HCT116 (cell line): ENCODE data around the gene ALPL. TPM values are rescaled to one million over a fixed set of nuclear protein-coding genes. Genes with fewer than 3 reads are reported as not detected.

Experiments used
- ATAC-seq: fragments of 200-7000 bp; cut with Tn5 transposase; 2 replicates; pipeline ENCODE4 v1.9.1; 2020; ENCODE audit warnings: mild to moderate bottlenecking, moderate library complexity
- BruUV-seq: library from RNA; stranded (reverse); fragments of 400-500 nt; replicated peaks from 2 replicates; lab custom pipeline; 2021; lab: Mats Ljungman, UMichigan
- CTCF ChIA-PET: fragments of 300-600 bp; sonication (Branson Sonifier 250); formaldehyde crosslinking; loops from one replicate; lab custom pipeline; 2021; ENCODE audit warnings: antibody characterized with exemption; lab: Charles Lee
- POLR2A ChIA-PET: fragments of 300-600, 350-600 bp; sonication (Branson Sonifier 250); formaldehyde crosslinking; loops from one replicate; lab custom pipeline; 2021; ENCODE audit warnings: antibody characterized with exemption; lab: Charles Lee
- RAD21 ChIA-PET, 2 experiments: fragments of 300-600 bp; sonication (Branson Sonifier 250); formaldehyde crosslinking; loops; one replicate each; lab custom pipeline; 2023; ENCODE audit warnings: low total read pairs in 2 of 2; ENCODE audit not compliant: uncharacterized antibody in 2 of 2, unreplicated experiment in 2 of 2, low non-redundant PET in 1 of 2; lab: Charles Lee
- DNase-seq: peaks from one replicate; pipeline ENCODE4 v3.0.0-alpha.2; 2010; ENCODE audit warnings: low read depth, low spot score
- H2AFZ ChIP-seq: fragments of 200-600 bp; shearing (Covaris generic), sonication (generic); 2 replicates; pipeline ENCODE4 v1.6.1; 2017; ENCODE audit warnings: low read depth, mixed run types, mixed read lengths, antibody characterized with exemption, low read length; ENCODE audit not compliant: poor library complexity, severe bottlenecking
- H3K27ac ChIP-seq: 2 replicates; pipeline ENCODE4 v1.5.1; 2012; ENCODE audit warnings: low read depth, low read length
- H3K27me3 ChIP-seq: fragments of 200-600 bp; sonication (generic); 2 replicates; pipeline ENCODE4 v1.6.1; 2016; ENCODE audit warnings: mixed run types, low read length, mixed read lengths; ENCODE audit not compliant: insufficient read depth
- H3K36me3 ChIP-seq, 2 experiments: fragments of 200-500 bp in 1 of 2; fragments of 200-600 bp in 1 of 2; sonication (Bioruptor generic) in 1 of 2; sonication (generic) in 1 of 2; 2 replicates each; pipeline versions ENCODE4 v1.5.1 to v1.6.1; 2014 to 2016; ENCODE audit warnings: low read length in 2 of 2, inconsistent platforms in 1 of 2, mixed read lengths in 1 of 2, mixed run types in 1 of 2; ENCODE audit not compliant: insufficient read depth in 2 of 2, control insufficient read depth in 1 of 2
- H3K4me1 ChIP-seq, 2 experiments: fragments of 200-600 bp in 1 of 2; sonication (generic) in 1 of 2; 2 replicates each; pipeline versions ENCODE4 v1.5.1 to v1.6.1; 2012 to 2017; ENCODE audit warnings: low read length in 2 of 2, inconsistent platforms in 1 of 2, mild to moderate bottlenecking in 1 of 2, mixed read lengths in 1 of 2, mixed run types in 1 of 2, moderate library complexity in 1 of 2; ENCODE audit not compliant: insufficient read depth in 2 of 2, control insufficient read depth in 1 of 2
- H3K4me2 ChIP-seq: fragments of 200-600 bp; sonication (generic); 2 replicates; pipeline ENCODE4 v1.6.1; 2017; ENCODE audit warnings: mixed run types, low read length, mixed read lengths
- H3K4me3 ChIP-seq, 2 experiments: fragments of 200-600 bp in 1 of 2; sonication (generic) in 1 of 2; replicated peaks in 1 of 2; 2 replicates each; pipeline ENCODE4 v1.5.1; 2011 to 2016; ENCODE audit warnings: low read length in 2 of 2, control low read depth in 1 of 2, low read depth in 1 of 2, mild to moderate bottlenecking in 1 of 2, mixed read lengths in 1 of 2, mixed run types in 1 of 2
- H3K79me2 ChIP-seq: fragments of 200-600 bp; sonication (generic); 2 replicates; pipeline ENCODE4 v1.6.1; 2017; ENCODE audit warnings: mild to moderate bottlenecking, mixed run types, low read length, moderate library complexity, mixed read lengths; ENCODE audit not compliant: insufficient read depth
- H3K9ac ChIP-seq: fragments of 200-600 bp; sonication (generic); 2 replicates; pipeline ENCODE4 v1.6.1; 2016; ENCODE audit warnings: low read length, mixed read lengths
- H3K9me2 ChIP-seq: fragments of 200-600 bp; sonication (generic), shearing (Covaris generic); 2 replicates; pipeline ENCODE4 v1.6.1; 2017; ENCODE audit warnings: mixed run types, mild to moderate bottlenecking, moderate library complexity; ENCODE audit not compliant: insufficient read depth
- H3K9me3 ChIP-seq, 2 experiments: fragments of 200-500 bp in 1 of 2; fragments of 200-600 bp in 1 of 2; sonication (Bioruptor generic) in 1 of 2; sonication (generic) in 1 of 2; 2 replicates each; pipeline ENCODE4 v1.6.1; 2014 to 2017; ENCODE audit warnings: low read length in 2 of 2, mixed read lengths in 2 of 2, inconsistent platforms in 1 of 2, low read depth in 1 of 2, mild to moderate bottlenecking in 1 of 2, mixed run types in 1 of 2, moderate library complexity in 1 of 2; ENCODE audit not compliant: control insufficient read depth in 1 of 2, insufficient read depth in 1 of 2
- H4K20me1 ChIP-seq: fragments of 200-600 bp; sonication (generic), shearing (Covaris generic); 2 replicates; pipeline ENCODE4 v1.6.1; 2017; ENCODE audit warnings: mixed run types, mild to moderate bottlenecking, moderate library complexity; ENCODE audit not compliant: insufficient read depth
- ATF3 ChIP-seq: IDR thresholded peaks from 2 replicates; pipeline ENCODE4 v1.6.1; 2012
- CEBPB ChIP-seq: IDR thresholded peaks from 2 replicates; pipeline ENCODE4 v1.6.1; 2012; ENCODE audit warnings: low read depth
- JUND ChIP-seq: IDR thresholded peaks from 2 replicates; pipeline ENCODE4 v1.6.1; 2012
- POLR2A ChIP-seq: IDR thresholded peaks from 2 replicates; pipeline ENCODE4 v1.7.0; 2011; ENCODE audit warnings: borderline replicate concordance; ENCODE audit not compliant: insufficient read depth, insufficient read length; ENCODE audit errors: extremely low read depth
- RAD21 ChIP-seq: IDR thresholded peaks from 2 replicates; pipeline ENCODE4 v1.6.1; 2012; ENCODE audit warnings: low read depth, mild to moderate bottlenecking
- REST ChIP-seq: IDR thresholded peaks from 2 replicates; pipeline ENCODE4 v1.6.1; 2012; ENCODE audit warnings: low read depth
- SRF ChIP-seq: IDR thresholded peaks from 2 replicates; pipeline ENCODE4 v1.6.1; 2012; ENCODE audit warnings: low read depth
- ZFX ChIP-seq: fragments of 450-650 bp; IDR thresholded peaks from 2 replicates; pipeline ENCODE4 v1.6.1; 2017
- ZNF274 ChIP-seq: fragments of 200-500 bp; sonication (Bioruptor generic); IDR thresholded peaks from 2 replicates; pipeline ENCODE4 v1.6.1; 2014; ENCODE audit warnings: mild to moderate bottlenecking, low read depth, low read length, inconsistent platforms
- intact Hi-C: fragments of 100-400 bp; cut with micrococcal nuclease; formaldehyde crosslinking; loops from 2 replicates; pipeline ENCODE4 v1.10.0; 2022
- total RNA-seq: library from RNA; stranded (reverse); gene quantifications from one replicate; pipeline ENCODE4 v1.2.1, GENCODE V29; 2021; ENCODE audit not compliant: unreplicated experiment

Gene ALPL
- total RNA-seq, 1 experiment from 2014 or later = 0.61 TPM

- ChIA-PET POLR2A (no interaction called here), CTCF (no interaction called here), RAD21 (no interaction called here)
- no peaks in the 10 kb centered on the region for H3K27me3 ChIP-seq
- no peak overlapping the region for H2AFZ ChIP-seq
- no peak for ATAC-seq
- H3K9me3 ChIP-seq = no peaks in the 10 kb centered on the region
- H3K36me3 ChIP-seq = no peaks in the 10 kb centered on the region
- no peak overlapping the region for H3K9ac ChIP-seq
- H3K4me3 ChIP-seq = no peak overlapping the region
- intact Hi-C loops = no loop called here
- no TSS peak for BruUV-seq
- DNase-seq = no peak
- no peak overlapping the region for H3K27ac ChIP-seq
- no peak for TF ChIP-seq ZFX
- TF ChIP-seq POLR2A = no peak
- no peak for TF ChIP-seq ATF3
- TF ChIP-seq SRF = no peak
- TF ChIP-seq ZNF274 = no peak
- TF ChIP-seq RAD21 = no peak
- no peak for TF ChIP-seq REST
- TF ChIP-seq CEBPB = no peak
- TF ChIP-seq JUND = no peak
- H4K20me1 ChIP-seq = no peaks in the 10 kb centered on the region
- H3K9me2 ChIP-seq = no peaks in the 10 kb centered on the region
- no peaks in the 10 kb centered on the region for H3K79me2 ChIP-seq
- no peak overlapping the region for H3K4me2 ChIP-seq
- peaks cover 15 to 27% of the 10 kb centered on the region in 2 experiments for H3K4me1 ChIP-seq
These were observed 110.2 kb downstream of the ALPL start for GRCh38 chr1:21619375-21619947.
